ENCODE data around the gene SCAMP1.
A peak's percentile ranks its signal among the peaks of the same experiment; 100 is the strongest.

Gene SCAMP1

DNA sequence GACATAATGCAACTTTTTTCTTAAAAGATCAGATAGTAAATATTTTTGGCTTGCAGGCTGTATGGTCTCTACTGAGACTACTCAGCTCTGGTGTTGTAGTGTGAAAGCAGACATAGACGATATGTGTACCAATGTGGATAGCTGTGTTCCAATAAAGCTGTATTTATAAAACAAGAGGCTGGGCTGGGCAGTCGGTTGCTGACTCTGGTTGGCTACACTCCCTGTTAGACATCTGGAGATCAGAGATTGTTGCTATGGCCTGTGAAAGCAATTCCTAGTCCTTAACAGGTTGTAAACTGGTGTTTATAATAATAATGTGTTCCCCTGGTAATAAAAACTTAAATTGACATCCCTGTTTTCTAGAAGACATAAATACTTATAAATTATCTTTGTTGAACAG, 24.4 kb upstream of the SCAMP1 start:
- Histone ChIP-seq H3K36me3 (replicated peaks) (no peaks in the 10 kb centered on the region), H3K27ac (no peak overlapping the region), H3K4me3 (ENCODE audit: low read depth, low read length) (no peak overlapping the region), H3K27me3 (replicated peaks) (no peaks in the 10 kb centered on the region)
- in situ Hi-C loops (cut with HindIII; ENCODE audit: low pct_ligation_motif_present, low sequenced_read_pairs), result no loop called here
- DNase-seq, result no peak
- TF ChIP-seq, protein P1, sequence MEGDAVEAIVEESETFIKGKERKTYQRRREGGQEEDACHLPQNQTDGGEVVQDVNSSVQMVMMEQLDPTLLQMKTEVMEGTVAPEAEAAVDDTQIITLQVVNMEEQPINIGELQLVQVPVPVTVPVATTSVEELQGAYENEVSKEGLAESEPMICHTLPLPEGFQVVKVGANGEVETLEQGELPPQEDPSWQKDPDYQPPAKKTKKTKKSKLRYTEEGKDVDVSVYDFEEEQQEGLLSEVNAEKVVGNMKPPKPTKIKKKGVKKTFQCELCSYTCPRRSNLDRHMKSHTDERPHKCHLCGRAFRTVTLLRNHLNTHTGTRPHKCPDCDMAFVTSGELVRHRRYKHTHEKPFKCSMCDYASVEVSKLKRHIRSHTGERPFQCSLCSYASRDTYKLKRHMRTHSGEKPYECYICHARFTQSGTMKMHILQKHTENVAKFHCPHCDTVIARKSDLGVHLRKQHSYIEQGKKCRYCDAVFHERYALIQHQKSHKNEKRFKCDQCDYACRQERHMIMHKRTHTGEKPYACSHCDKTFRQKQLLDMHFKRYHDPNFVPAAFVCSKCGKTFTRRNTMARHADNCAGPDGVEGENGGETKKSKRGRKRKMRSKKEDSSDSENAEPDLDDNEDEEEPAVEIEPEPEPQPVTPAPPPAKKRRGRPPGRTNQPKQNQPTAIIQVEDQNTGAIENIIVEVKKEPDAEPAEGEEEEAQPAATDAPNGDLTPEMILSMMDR (IDR thresholded peaks at IDR 0.05; ENCODE audit: low read depth, low read length, missing control alignments), result no peak

DNA sequence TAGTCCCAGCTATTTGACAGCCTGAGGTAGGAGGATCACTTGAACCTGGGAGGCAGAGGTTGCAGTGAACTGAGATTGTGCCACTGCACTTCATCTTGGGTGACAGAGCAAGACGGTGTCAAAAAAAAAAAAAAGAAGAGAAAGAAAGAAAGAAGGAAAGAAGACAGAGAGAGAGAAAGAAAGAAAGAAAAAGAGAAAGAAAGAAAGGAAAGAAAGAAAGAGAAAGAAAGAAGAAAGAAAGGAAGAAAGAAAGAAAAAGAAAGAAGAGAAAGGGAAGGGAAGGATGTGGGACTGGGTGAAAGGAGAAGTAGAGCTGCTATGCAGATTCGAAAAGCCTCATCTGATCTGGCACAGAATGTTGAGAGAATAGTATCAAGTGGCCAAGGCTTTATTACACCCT, 23.7 kb upstream of the SCAMP1 start:
- no peak overlapping the region for H3K4me3 ChIP-seq (ENCODE audit: low read depth, low read length)
- TF ChIP-seq, protein P1 (IDR thresholded peaks at IDR 0.05; ENCODE audit: low read depth, low read length, missing control alignments), result no peak
- H3K36me3 ChIP-seq (replicated peaks), result no peaks in the 10 kb centered on the region
- no peak for DNase-seq
- H3K27ac ChIP-seq, result no peak overlapping the region
- in situ Hi-C loops (cut with HindIII; ENCODE audit: low pct_ligation_motif_present, low sequenced_read_pairs), result no loop called here
- no peaks in the 10 kb centered on the region for H3K27me3 ChIP-seq (replicated peaks)

DNA sequence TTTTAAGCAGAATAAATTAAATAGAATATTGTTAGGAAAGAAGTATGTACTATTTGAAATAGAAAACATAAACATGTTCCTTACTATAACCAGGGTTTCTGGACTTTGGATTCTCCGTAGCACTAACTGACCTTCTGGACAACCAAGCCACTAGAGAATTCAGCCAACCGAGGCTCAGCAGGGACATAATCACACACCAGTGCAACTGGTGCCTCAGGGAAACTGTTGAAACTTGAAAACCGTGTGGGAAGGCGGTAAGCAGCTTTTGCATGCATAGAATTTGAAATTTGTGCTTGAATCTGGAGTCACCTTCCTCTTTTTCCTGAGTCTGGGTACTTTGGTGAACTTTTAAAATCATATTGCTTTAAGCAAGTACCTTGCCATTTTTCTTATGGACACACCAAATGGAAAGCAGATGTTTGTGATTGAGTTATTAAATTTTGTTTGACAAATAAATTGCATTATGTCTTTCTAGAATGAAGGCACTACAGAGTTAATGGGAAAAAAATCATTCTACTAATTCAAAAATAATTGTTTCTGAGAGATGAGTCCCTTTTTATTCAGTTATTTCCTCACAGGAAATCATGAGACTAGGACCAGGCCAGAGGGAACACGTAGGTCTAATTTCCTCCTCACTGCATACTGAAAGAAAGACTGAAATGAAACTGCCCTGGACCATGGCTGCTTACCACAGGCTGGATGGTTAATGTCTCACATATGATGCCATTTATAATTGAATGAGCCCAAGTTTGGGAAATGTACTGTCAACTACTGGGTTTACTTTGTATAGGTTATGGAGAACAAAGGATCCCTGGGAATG, 20.6 kb upstream of the SCAMP1 start:
- DNase-seq, result no peak
- Histone ChIP-seq H3K27ac (no peak overlapping the region), H3K27me3 (replicated peaks) (no peaks in the 10 kb centered on the region), H3K36me3 (replicated peaks) (no peaks in the 10 kb centered on the region), H3K4me3 (ENCODE audit: low read depth, low read length) (no peak overlapping the region)
- TF ChIP-seq, protein P1 (IDR thresholded peaks at IDR 0.05; ENCODE audit: low read depth, low read length, missing control alignments), result no peak
- in situ Hi-C loops (cut with HindIII; ENCODE audit: low pct_ligation_motif_present, low sequenced_read_pairs), result no loop called here

DNA sequence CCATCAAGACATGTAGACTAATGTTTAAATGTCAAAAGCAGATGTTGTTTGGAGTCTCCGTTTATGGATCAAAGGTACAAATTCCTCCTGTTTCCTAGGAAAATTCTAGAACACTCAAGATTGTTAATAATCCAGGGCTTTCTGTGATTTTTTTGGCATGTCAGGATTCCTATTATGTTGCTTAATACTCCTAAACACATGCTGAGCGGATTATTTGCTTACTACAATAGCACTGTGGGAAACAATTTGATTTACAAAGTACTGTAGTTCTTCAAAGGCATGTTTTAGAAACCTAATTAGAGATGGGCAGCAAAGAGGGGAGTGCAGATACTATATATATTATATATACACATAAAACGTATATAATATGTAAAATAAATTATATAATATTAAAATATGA, 19.0 kb upstream of the SCAMP1 start:
- in situ Hi-C loops (cut with HindIII; ENCODE audit: low pct_ligation_motif_present, low sequenced_read_pairs), result no loop called here
- Histone ChIP-seq H3K36me3 (replicated peaks) (no peaks in the 10 kb centered on the region), H3K27me3 (replicated peaks) (no peaks in the 10 kb centered on the region), H3K4me3 (ENCODE audit: low read depth, low read length) (no peak overlapping the region), H3K27ac (no peak overlapping the region)
- no peak for DNase-seq
- TF ChIP-seq, protein P1 (IDR thresholded peaks at IDR 0.05; ENCODE audit: low read depth, low read length, missing control alignments), result no peak

DNA sequence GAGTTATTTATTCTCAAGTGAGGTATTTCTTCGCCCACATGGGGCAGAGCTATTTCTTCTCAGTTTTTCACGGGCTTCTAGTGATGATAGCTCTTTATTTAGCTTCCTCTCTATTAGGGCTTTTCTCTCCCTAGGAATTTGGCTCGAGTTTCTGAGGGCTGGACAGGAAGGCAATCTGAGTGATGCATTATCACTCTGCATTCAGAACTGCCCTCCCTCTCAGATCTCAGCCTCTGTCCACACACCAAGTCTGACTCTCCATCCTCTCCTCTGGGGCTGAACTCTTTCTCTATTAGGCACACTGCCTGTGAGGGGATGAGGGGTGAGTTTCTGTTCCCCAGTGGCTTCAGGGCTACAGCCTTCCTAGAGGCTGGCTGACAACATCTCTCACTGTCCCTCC, 14.9 kb upstream of the SCAMP1 start:
- Histone ChIP-seq H3K4me3 (ENCODE audit: low read depth, low read length) (no peak overlapping the region), H3K27me3 (replicated peaks) (no peaks in the 10 kb centered on the region), H3K27ac (no peak overlapping the region), H3K36me3 (replicated peaks) (no peaks in the 10 kb centered on the region)
- peak; percentile 49 for DNase-seq
- TF ChIP-seq, protein P1 (IDR thresholded peaks at IDR 0.05; ENCODE audit: low read depth, low read length, missing control alignments), result no peak
- in situ Hi-C loops (cut with HindIII; ENCODE audit: low pct_ligation_motif_present, low sequenced_read_pairs), result no loop called here

DNA sequence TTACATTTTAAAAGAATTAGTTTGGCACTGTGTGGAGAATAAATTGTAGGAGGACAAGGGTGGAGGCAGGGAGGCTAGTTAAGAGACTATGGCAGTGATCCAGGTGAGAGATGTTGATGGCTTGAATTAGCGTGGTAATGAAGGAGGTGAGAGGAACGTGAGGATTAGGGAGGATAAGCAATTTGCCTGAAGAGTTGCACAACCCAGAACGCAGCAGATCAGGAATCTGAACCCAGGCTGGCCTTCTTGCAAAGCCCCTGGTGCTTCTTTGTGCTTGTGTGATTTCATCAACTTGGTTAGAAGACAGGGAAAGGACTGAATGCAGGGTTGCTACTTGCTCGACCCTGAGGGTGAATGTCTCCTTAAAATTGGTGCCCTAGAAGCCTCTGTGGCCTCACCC, 6.9 kb upstream of the SCAMP1 start:
- TF ChIP-seq, protein P1 (IDR thresholded peaks at IDR 0.05; ENCODE audit: low read depth, low read length, missing control alignments), result no peak
- in situ Hi-C loops (cut with HindIII; ENCODE audit: low pct_ligation_motif_present, low sequenced_read_pairs), result no loop called here
- no peak overlapping the region for H3K27ac ChIP-seq
- no peak overlapping the region for H3K4me3 ChIP-seq (ENCODE audit: low read depth, low read length)
- no peak for DNase-seq
- no peaks in the 10 kb centered on the region for H3K27me3 ChIP-seq (replicated peaks)
- H3K36me3 ChIP-seq (replicated peaks), result no peaks in the 10 kb centered on the region
